Measurements from ENCODE around the gene TUT4. TPM values are rescaled to one million over a fixed set of nuclear protein-coding genes. Genes with fewer than 3 reads are reported as not detected.

Gene TUT4
- total RNA-seq, 4 donors from 2014 or later = 90.5 to 169 (median 120) TPM

GRCh38 chr1:52562766-52563165, 9.9 kb upstream of the TUT4 start:
- Histone ChIP-seq H3K36me3 (no peaks in the 10 kb centered on the region), H3K27ac (no peak overlapping the region), H3K9me3 (no peaks in the 10 kb centered on the region), H3K4me1 (peaks cover 2 to 3% of the 10 kb centered on the region in 2 donors), H3K4me3 (replicated peaks in 1 of 3) (no peak overlapping the region), H3K27me3 (no peaks in the 10 kb centered on the region)
- DNase-seq = no peak
- no peak for TF ChIP-seq POLR2A (IDR thresholded peaks at IDR 0.05)
- TF ChIP-seq, protein P1, sequence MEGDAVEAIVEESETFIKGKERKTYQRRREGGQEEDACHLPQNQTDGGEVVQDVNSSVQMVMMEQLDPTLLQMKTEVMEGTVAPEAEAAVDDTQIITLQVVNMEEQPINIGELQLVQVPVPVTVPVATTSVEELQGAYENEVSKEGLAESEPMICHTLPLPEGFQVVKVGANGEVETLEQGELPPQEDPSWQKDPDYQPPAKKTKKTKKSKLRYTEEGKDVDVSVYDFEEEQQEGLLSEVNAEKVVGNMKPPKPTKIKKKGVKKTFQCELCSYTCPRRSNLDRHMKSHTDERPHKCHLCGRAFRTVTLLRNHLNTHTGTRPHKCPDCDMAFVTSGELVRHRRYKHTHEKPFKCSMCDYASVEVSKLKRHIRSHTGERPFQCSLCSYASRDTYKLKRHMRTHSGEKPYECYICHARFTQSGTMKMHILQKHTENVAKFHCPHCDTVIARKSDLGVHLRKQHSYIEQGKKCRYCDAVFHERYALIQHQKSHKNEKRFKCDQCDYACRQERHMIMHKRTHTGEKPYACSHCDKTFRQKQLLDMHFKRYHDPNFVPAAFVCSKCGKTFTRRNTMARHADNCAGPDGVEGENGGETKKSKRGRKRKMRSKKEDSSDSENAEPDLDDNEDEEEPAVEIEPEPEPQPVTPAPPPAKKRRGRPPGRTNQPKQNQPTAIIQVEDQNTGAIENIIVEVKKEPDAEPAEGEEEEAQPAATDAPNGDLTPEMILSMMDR (IDR thresholded peaks at IDR 0.05) = no peak
- WGBS, 2 donors = 88 to 92% methylated on average over 3 of the region's 3 CpGs
- intact Hi-C loops (cut with DNase I) = no loop called here

GRCh38 chr1:52559875-52560274, 7.0 kb upstream of the TUT4 start:
- no peak for DNase-seq
- Histone ChIP-seq H3K4me3 (replicated peaks in 1 of 3) (no peak overlapping the region), H3K4me1 (peaks cover 0 to 3% of the 10 kb centered on the region in 2 donors), H3K27ac (no peak overlapping the region), H3K36me3 (no peaks in the 10 kb centered on the region), H3K9me3 (no peaks in the 10 kb centered on the region), H3K27me3 (no peaks in the 10 kb centered on the region)
- intact Hi-C loops (cut with DNase I) = no loop called here
- TF ChIP-seq POLR2A (IDR thresholded peaks at IDR 0.05) = no peak
- TF ChIP-seq, protein P1 (IDR thresholded peaks at IDR 0.05) = no peak
- WGBS, 2 donors = 90 to 95% methylated on average over 2 of the region's 2 CpGs

DNA sequence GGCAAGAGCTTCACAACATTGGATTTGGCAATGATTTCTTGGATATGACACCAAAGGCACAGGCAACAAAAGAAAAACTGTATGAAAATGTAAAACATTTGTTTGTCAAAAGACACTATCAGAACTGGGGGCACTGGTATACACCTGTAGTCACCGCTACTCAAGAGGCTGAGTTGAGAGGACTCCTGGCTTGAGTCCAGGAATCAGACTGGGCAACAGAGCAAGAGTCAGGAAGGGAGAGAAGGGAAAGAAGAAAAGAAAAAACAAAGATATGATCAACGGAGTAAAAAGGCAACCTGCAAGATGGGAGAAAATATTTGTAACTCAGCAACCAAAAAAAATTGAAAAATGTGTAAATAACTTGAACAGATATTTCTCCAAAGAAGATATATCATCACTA, 6.0 kb upstream of the TUT4 start:
- intact Hi-C loops (cut with DNase I) = no loop called here
- no peaks in the 10 kb centered on the region for H3K27me3 ChIP-seq
- WGBS, 2 donors = 20 to 51% methylated on average over 2 of the region's 2 CpGs
- H3K36me3 ChIP-seq = no peaks in the 10 kb centered on the region
- no peak overlapping the region for H3K27ac ChIP-seq
- no peak overlapping the region for H3K4me3 ChIP-seq (replicated peaks in 1 of 3)
- H3K4me1 ChIP-seq = peaks cover 4 to 9% of the 10 kb centered on the region in 2 donors
- TF ChIP-seq, protein P1 (IDR thresholded peaks at IDR 0.05) = no peak
- TF ChIP-seq POLR2A (IDR thresholded peaks at IDR 0.05) = no peak
- DNase-seq = peak; percentile 82
- no peaks in the 10 kb centered on the region for H3K9me3 ChIP-seq

DNA sequence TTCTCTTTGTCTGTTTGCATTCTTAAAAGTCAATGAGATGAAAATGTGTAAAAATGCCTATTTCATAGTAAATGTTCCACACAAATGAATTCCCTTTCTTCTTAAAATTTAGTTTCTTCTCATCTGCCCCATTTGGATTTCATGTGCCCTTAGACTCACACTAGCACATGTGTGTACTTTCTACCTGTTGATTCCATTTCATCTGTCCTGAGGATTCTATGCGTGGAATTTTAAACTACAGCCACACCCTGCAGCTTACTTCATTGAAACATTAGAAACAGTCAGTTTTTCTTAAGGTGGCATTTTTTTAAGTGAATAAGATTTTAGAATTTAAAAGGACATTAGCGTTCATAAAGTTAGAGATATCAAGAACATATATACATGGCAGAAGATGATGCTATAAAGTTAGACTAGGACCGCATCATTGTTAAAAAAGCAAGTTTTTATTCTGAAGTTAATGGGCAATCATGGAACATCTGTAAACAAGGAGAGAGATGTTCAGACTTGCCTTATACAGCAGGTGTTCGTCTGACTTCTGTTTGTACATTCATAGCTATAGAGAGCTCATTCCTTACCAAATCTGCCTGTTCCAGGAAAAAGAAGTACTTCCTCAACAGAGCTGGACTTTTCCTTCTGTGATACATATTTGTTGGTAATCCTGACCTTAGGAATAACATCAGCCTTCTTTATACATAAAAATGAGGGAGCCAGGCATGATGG, 3.9 kb upstream of the TUT4 start:
- no peaks in the 10 kb centered on the region for H3K9me3 ChIP-seq
- no peak overlapping the region for H3K4me3 ChIP-seq (replicated peaks in 1 of 3)
- no peak for DNase-seq
- intact Hi-C loops (cut with DNase I) = no loop called here
- TF ChIP-seq POLR2A (IDR thresholded peaks at IDR 0.05) = no peak
- no peaks in the 10 kb centered on the region for H3K27me3 ChIP-seq
- H3K36me3 ChIP-seq = no peaks in the 10 kb centered on the region
- no peak overlapping the region for H3K27ac ChIP-seq
- 84 to 88% methylated on average over 4 of the region's 4 CpGs for WGBS, 2 donors
- peaks cover 8 to 11% of the 10 kb centered on the region in 2 donors for H3K4me1 ChIP-seq

- Histone ChIP-seq H3K36me3 (no peaks in the 10 kb centered on the region), H3K27me3 (no peaks in the 10 kb centered on the region), H3K9me3 (no peaks in the 10 kb centered on the region), H3K4me1 (peaks cover 11 to 21% of the 10 kb centered on the region in 2 donors), H3K4me3 (replicated peaks in 1 of 3) (no peak overlapping the region), H3K27ac (no peak overlapping the region)
- 57 to 69% methylated on average over 3 of the region's 3 CpGs for WGBS, 2 donors
- no peak for DNase-seq
- TF ChIP-seq POLR2A (IDR thresholded peaks at IDR 0.05) = no peak
- TF ChIP-seq, protein P1 (IDR thresholded peaks at IDR 0.05) = no peak
- intact Hi-C loops (cut with DNase I) = no loop called here
Measured at GRCh38 chr1:52554756-52555155, 1.9 kb upstream of the TUT4 start.
